GM12873 (cell line): ENCODE data around the gene RIOX2.

Experiments
- CTCF ChIP-seq: IDR thresholded peaks from 2 replicates; pipeline ENCODE4 v1.5.1; 2012; ENCODE audit warnings: low read depth, mild to moderate bottlenecking, moderate library complexity, low read length, control low read depth; ENCODE audit not compliant: insufficient read depth; ENCODE audit errors: missing control alignments

RIOX2 gene

GRCh38 chr3:97959872-97960271 is 12.4 kb downstream of the RIOX2 start:
- TF ChIP-seq CTCF = no peak

DNA sequence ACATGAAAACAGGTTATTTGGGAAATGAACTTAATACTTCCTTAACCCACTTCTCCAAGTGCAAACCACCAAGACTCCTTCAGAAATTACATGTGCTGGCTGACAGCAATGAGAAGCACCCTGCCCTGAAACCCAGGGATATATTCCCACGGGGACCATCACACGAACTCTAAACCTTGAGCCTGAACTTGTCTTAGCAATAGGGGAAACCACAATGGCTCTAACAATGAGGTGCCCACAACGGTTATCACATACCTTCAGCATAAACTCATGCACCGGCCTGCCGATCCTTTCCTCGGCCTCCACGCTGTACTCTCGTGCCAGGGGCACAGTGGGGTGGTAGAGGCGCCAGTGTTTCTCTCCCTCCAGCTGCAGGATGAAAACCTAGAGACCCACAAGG is 13.4 kb downstream of the RIOX2 start:
- TF ChIP-seq CTCF = no peak

DNA sequence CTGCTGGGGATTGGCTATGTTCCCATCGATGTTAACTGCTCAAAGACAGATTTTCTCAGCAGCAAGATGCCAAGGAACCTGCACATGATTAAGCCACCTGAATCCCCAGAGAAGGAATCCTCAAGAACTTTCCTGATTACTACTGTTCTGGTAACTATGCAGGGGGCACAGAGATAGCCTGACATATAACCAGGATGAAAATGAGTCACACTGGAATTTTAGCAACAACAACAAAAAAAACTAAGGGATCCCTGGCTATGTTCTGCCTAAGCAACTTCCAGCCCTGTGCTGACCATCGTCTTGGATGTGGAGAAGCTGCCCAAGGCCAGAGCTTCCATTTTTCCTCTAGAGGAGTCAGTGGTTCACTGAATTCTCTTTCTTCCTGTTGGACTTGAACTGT is 13.8 kb downstream of the RIOX2 start:
- no peak for TF ChIP-seq CTCF

DNA sequence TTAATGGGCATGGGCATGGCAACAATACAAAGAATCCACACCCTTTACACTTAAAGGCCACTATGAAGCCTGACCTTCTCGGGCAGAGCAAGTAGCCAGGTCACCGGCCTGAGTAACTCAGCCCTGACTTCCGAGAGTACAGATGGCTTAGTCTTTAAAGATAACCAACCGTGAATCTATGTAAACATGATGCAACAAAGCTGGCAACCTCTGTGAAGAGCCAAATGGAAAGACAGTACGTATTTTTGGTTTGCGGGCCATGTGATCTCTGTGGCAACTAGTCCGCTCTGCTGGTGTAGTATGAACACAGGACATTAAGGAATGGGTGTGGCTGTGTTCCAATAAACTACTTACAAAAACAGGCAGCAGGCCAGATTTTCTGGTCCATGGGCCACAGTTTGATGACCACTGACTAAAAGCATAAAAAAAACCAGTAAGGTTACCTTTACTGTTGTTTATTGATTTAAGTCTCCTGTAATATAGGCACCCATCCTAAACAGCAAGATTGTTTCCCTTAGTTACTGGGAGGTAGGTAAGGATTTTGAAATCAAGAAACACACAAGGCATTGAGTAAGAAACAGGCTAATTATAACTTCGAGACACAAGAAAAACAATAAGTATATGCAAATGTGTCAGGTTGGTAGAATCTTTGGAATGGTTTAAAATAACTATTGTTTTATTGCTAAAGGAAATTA is 14.5 kb downstream of the RIOX2 start:
- TF ChIP-seq CTCF = no peak

- TF ChIP-seq CTCF = no peak
Measured at GRCh38 chr3:97956051-97956450, 16.2 kb downstream of the RIOX2 start.

GRCh38 chr3:97954228-97954827 is 17.9 kb downstream of the RIOX2 start:
- TF ChIP-seq CTCF = no peak

- TF ChIP-seq CTCF = no peak
Measured at GRCh38 chr3:97952872-97953271, 19.4 kb downstream of the RIOX2 start.
